Measurements from ENCODE around the gene HOXB5. TPM values are rescaled to one million over a fixed set of nuclear protein-coding genes. Genes with fewer than 3 reads are reported as not detected.

The HOXB5 gene
- total and polyA plus RNA-seq, 10 of the 15 experiments (the other 5 are each of a cell fraction or from before 2014, with no cell fraction given) = not detected

GRCh38 chr17:48596735-48597527 is 3.4 kb upstream of the HOXB5 start:
- CTCF ChIA-PET = interaction anchor here (0.5 kb wide), 1 partner anchor 522 kb away, joined by 3 read pairs; no protein-coding TSS in a partner anchor
- RAD21 ChIA-PET (ENCODE audit: unreplicated experiment) = no interaction called here
- H3K4me1 ChIP-seq (ENCODE audit: control insufficient read depth, insufficient read depth, low read length) = peaks cover 10% of the 10 kb centered on the region
- no peaks in the 10 kb centered on the region for H4K20me1 ChIP-seq (ENCODE audit: control insufficient read depth, insufficient read depth)
- POLR2A ChIA-PET = interaction anchor here (0.5 kb wide), 1 partner anchor 86 kb away, joined by 5 read pairs; no protein-coding TSS in a partner anchor
- peak overlapping the region; percentile 66 for H3K4me2 ChIP-seq (ENCODE audit: control insufficient read depth, insufficient read depth)
- TF ChIP-seq BACH1 (IDR thresholded peaks at IDR 0.05; ENCODE audit: borderline replicate concordance) = no peak
- no peak for TF ChIP-seq E2F8 (IDR thresholded peaks at IDR 0.05; ENCODE audit: low read depth, partially characterized antibody)
- no peak for TF ChIP-seq NRF1 (conservative IDR thresholded peaks at IDR 0.05; ENCODE audit: low read depth, low read length)
- TF ChIP-seq CHD2 (IDR thresholded peaks at IDR 0.05; ENCODE audit: borderline replicate concordance, low read depth, low read length) = no peak
- no peak overlapping the region for H3K27ac ChIP-seq (ENCODE audit: control insufficient read depth, insufficient read depth)
- DNase-seq (ENCODE audit: low read depth, low spot score) (no peak), ATAC-seq (peak; percentile 4; the same call in 2 of the 3 replicates), FAIRE-seq (no peak)
- H3K4me3 ChIP-seq = peak overlapping the region; percentile 79
- H3K9me3 ChIP-seq (replicated peaks; ENCODE audit: control insufficient read depth, insufficient read depth, low read length) = no peaks in the 10 kb centered on the region
- H3K79me2 ChIP-seq (ENCODE audit: control insufficient read depth, insufficient read depth, low read length) = no peaks in the 10 kb centered on the region
- H3K9ac ChIP-seq (ENCODE audit: control insufficient read depth, insufficient read depth, low read length) = no peak overlapping the region
- H3K36me3 ChIP-seq (ENCODE audit: control insufficient read depth in 2 of 2, insufficient read depth in 2 of 2, low read length in 1 of 2) = no peaks in the 10 kb centered on the region
- BruUV-seq (replicated peaks) = no TSS peak
- peak overlapping the region; percentile 71; the same call in 1 of the 2 replicates for H2AFZ ChIP-seq (ENCODE audit: control insufficient read depth, low read depth, low read length)
- SMC1A ChIA-PET (ENCODE audit: uncharacterized antibody, unreplicated experiment) = interaction anchor here (1.0 kb wide), 2 partner anchors 84 to 323 kb away, joined by 3 to 4 read pairs; no protein-coding TSS in a partner anchor
- in situ Hi-C loops (cut with MboI) = loop anchor here (5.0 kb wide), 1 partner anchor 335 kb away; no protein-coding TSS in a partner anchor
- H3K27me3 ChIP-seq (replicated peaks in 1 of 2; ENCODE audit: control insufficient read depth in 2 of 2, insufficient read depth in 2 of 2, low read length in 1 of 2) = peaks cover 13 to 50% of the 10 kb centered on the region in 2 experiments
- intact Hi-C loops (cut with micrococcal nuclease; ENCODE audit: unreplicated experiment) = no loop called here
- 7% methylated on average over 23 of the region's 26 CpGs for WGBS (ENCODE audit: insufficient coverage, insufficient replicate concordance, low lambda C conversion rate, missing lambda C conversion rate)

Data from GM12878 (cell line).